Measurements from ENCODE around the gene SF3A2.

SF3A2 gene

GRCh38 chr19:2212861-2213711 lies 23.5 kb upstream of the SF3A2 start:
- TF ChIP-seq CTCF (IDR thresholded peaks at IDR 0.05; ENCODE audit: low read depth, low read length), result no peak
- in situ Hi-C loops (cut with HindIII; ENCODE audit: low sequenced_read_pairs), result no loop called here
- no peak overlapping the region for H3K4me3 ChIP-seq (ENCODE audit: low read depth, low read length)
- no peak for DNase-seq (ENCODE audit: low read depth, low spot score)

GRCh38 chr19:2213799-2214198 lies 22.8 kb upstream of the SF3A2 start:
- no peak for TF ChIP-seq CTCF (IDR thresholded peaks at IDR 0.05; ENCODE audit: low read depth, low read length)
- DNase-seq (ENCODE audit: low read depth, low spot score), result no peak
- H3K4me3 ChIP-seq (ENCODE audit: low read depth, low read length), result no peak overlapping the region
- in situ Hi-C loops (cut with HindIII; ENCODE audit: low sequenced_read_pairs), result no loop called here

DNA sequence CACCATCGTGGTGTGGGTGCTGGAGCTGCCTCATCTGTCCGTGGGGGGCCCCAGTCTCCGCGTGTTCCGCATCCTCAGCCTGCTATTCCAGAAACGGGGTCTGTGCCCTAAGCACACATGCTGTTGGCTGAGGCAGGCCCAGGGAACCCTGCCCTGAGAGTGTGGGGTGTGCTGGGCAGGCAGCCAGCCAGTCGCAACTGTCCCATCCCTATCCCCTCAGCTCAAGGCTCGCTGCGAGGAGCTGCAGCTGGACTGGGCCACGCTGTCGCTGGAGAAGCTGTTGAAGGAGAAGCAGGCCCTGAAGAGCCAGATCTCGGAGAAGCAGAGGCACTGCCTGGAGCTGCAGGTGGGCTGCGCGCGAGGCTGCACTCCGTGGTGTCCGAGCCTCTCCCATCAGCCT lies 22.4 kb upstream of the SF3A2 start:
- no peak for TF ChIP-seq CTCF (IDR thresholded peaks at IDR 0.05; ENCODE audit: low read depth, low read length)
- no peak overlapping the region for H3K4me3 ChIP-seq (ENCODE audit: low read depth, low read length)
- in situ Hi-C loops (cut with HindIII; ENCODE audit: low sequenced_read_pairs), result no loop called here
- no peak for DNase-seq (ENCODE audit: low read depth, low spot score)

DNA sequence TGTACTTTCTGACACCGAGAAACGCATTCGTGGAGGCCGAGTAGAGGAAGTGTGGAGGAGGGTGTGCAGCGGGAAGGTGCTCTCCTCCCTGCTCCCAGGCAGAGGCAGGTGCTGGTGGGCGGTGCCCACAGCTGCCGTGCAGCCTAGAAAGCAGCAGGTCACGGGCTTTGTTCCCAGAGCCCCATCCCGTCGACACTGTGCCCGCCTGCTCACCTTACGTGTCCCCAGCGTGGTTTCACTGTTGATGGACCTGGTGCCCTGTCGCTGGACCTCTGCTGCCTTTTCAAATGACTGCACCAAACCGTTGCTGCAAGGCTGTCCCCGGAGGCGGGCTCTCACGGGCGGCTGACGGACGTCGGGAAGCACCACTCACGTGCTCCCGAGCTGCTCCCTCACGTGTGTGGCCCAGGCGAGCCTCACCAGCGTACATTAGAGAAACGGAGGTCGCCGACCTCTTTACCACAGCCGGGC lies 21.3 kb upstream of the SF3A2 start:
- no peak overlapping the region for H3K4me3 ChIP-seq (ENCODE audit: low read depth, low read length)
- DNase-seq (ENCODE audit: low read depth, low spot score), result no peak
- TF ChIP-seq CTCF (IDR thresholded peaks at IDR 0.05; ENCODE audit: low read depth, low read length), result no peak
- in situ Hi-C loops (cut with HindIII; ENCODE audit: low sequenced_read_pairs), result no loop called here

DNA sequence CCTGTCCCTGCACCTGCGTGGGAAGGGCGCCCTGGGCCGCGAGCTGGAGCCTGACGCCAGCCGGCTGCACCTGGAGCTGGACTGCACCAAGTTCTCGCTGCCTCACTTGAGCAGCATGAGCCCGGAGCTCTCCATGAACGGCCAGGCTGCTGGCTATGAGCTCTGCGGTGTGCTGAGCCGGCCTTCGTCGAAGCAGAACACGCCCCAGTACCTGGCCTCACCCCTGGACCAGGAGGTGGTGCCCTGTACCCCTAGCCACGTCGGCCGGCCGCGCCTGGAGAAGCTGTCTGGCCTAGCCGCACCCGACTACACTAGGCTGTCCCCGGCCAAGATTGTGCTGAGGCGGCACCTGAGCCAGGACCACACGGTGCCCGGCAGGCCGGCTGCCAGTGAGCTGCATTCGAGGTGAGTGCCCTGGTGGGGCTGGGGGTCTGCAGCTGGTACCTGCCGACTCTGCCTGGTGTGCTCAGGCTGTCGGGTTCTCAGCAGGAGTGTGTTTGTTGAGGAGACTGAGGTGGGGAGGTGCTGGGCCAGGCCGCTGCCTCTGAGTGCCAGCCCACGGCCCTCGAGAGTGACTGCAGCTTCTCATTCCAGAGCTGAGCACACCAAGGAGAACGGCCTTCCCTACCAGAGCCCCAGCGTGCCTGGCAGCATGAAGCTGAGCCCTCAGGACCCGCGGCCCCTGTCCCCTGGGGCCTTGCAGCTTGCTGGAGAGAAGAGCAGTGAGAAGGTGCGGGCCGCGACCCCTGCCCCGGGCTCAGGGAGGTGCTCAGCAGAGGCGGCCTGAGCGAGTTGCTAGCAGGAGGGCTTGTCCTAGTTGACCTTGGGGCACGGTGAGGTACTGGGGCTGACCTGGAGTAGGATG lies 20.0 kb upstream of the SF3A2 start:
- TF ChIP-seq CTCF (IDR thresholded peaks at IDR 0.05; ENCODE audit: low read depth, low read length), result no peak
- no peak overlapping the region for H3K4me3 ChIP-seq (ENCODE audit: low read depth, low read length)
- DNase-seq (ENCODE audit: low read depth, low spot score), result no peak
- in situ Hi-C loops (cut with HindIII; ENCODE audit: low sequenced_read_pairs), result no loop called here

DNA sequence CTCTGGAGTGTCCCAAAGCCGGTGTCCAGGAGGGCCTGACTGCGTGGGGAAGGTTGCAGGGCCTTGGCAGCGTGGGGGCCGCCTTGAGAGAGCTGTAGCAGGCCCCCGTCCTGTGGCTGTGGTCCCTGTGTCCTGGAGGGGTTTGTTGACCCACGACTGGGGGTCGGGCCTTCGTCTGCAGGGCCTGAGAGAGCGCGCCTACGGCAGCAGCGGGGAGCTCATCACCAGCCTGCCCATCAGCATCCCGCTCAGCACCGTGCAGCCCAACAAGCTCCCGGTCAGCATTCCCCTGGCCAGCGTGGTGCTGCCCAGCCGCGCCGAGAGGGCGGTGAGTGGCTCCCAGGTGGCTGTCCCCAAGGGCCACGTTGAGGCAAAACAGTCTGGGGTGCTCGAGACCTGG lies 19.0 kb upstream of the SF3A2 start:
- TF ChIP-seq CTCF (IDR thresholded peaks at IDR 0.05; ENCODE audit: low read depth, low read length), result no peak
- no peak for DNase-seq (ENCODE audit: low read depth, low spot score)
- in situ Hi-C loops (cut with HindIII; ENCODE audit: low sequenced_read_pairs), result no loop called here

More for the DNA sequence above, 19.0 kb upstream of the SF3A2 start:
- no peak overlapping the region for H3K4me3 ChIP-seq (ENCODE audit: low read depth, low read length)
